SU-DHL-6 (cell line): ENCODE data around the gene SEMA5A.

Experiments used
- CTCF ChIP-seq: fragments of 200-600 bp; sonication (generic); IDR thresholded peaks from one replicate; pipeline ENCODE4 v1.5.1; 2017; ENCODE audit warnings: antibody characterized with exemption, mild to moderate bottlenecking, low read length, moderate library complexity; ENCODE audit not compliant: insufficient read depth, poor library complexity, severe bottlenecking
- EZH2phosphoT487 ChIP-seq: fragments of 200-600 bp; sonication (generic), shearing (Covaris generic); conservative IDR thresholded peaks from 2 replicates; pipeline ENCODE4 v1.6.1; 2018; ENCODE audit warnings: mild to moderate bottlenecking, antibody characterized with exemption, low read length, moderate library complexity, mixed read lengths

GRCh38 chr5:9388941-9389674 lies 156.8 kb downstream of the SEMA5A start:
- TF ChIP-seq CTCF (no peak), EZH2phosphoT487 (no peak)
